Loucy (cell line): Measurements from ENCODE around the gene MILR1.

ENCODE experiments used
- H2AFZ ChIP-seq: fragments of 200-600 bp; sonication (generic); 2 replicates; pipeline ENCODE4 v1.6.0; 2016; ENCODE audit warnings: antibody characterized with exemption, mild to moderate bottlenecking, low read length, moderate library complexity
- H3F3A ChIP-seq: fragments of 200-600 bp; 2 replicates; pipeline ENCODE4 v1.6.0; 2016; ENCODE audit warnings: antibody characterized with exemption, low read depth, mild to moderate bottlenecking
- H3K27me3 ChIP-seq: fragments of 200-600 bp; sonication (generic); 2 replicates; pipeline ENCODE4 v1.6.1; 2014; ENCODE audit warnings: low read length, mild to moderate bottlenecking; ENCODE audit not compliant: insufficient read depth, poor library complexity, severe bottlenecking
- H3K36me3 ChIP-seq: fragments of 200-600 bp; sonication (generic); 2 replicates; pipeline ENCODE4 v1.6.1; 2016; ENCODE audit warnings: low read length; ENCODE audit not compliant: insufficient read depth
- H3K4me1 ChIP-seq: fragments of 200-600 bp; sonication (generic); 2 replicates; pipeline ENCODE4 v1.5.1; 2014; ENCODE audit warnings: low read length, mild to moderate bottlenecking; ENCODE audit not compliant: insufficient read depth, poor library complexity, severe bottlenecking
- H3K4me2 ChIP-seq: fragments of 200-600 bp; sonication (generic); 2 replicates; pipeline ENCODE4 v1.6.0; 2014; ENCODE audit warnings: antibody characterized with exemption, low read length, low read depth, mild to moderate bottlenecking; ENCODE audit not compliant: poor library complexity, severe bottlenecking
- H3K4me3 ChIP-seq: fragments of 200-600 bp; sonication (generic); 2 replicates; pipeline ENCODE4 v1.5.1; 2014; ENCODE audit warnings: low read length, mild to moderate bottlenecking, mixed read lengths; ENCODE audit not compliant: poor library complexity, severe bottlenecking
- H3K79me2 ChIP-seq: fragments of 200-600 bp; sonication (generic); 2 replicates; pipeline ENCODE4 v1.6.1; 2014; ENCODE audit warnings: low read length; ENCODE audit not compliant: insufficient read depth
- H3K9ac ChIP-seq: fragments of 200-600 bp; sonication (generic); 2 replicates; pipeline ENCODE4 v1.6.0; 2014; ENCODE audit warnings: mild to moderate bottlenecking, low read depth, low read length, moderate library complexity; ENCODE audit not compliant: poor library complexity, severe bottlenecking
- H3K9me2 ChIP-seq: fragments of 200-600 bp; sonication (generic); replicated peaks from 2 replicates; pipeline ENCODE4 v1.6.1; 2016; ENCODE audit warnings: low read depth, low read length, mixed read lengths
- H3K9me3 ChIP-seq: fragments of 200-600 bp; sonication (generic); 2 replicates; pipeline ENCODE4 v1.6.1; 2014; ENCODE audit warnings: mild to moderate bottlenecking, antibody characterized with exemption, low read length, low read depth; ENCODE audit not compliant: insufficient read depth
- H4K20me1 ChIP-seq: fragments of 200-600 bp; sonication (generic); 2 replicates; pipeline ENCODE4 v1.6.0; 2014; ENCODE audit warnings: antibody characterized with exemption, low read length, mild to moderate bottlenecking; ENCODE audit not compliant: insufficient read depth, poor library complexity, severe bottlenecking
- CTCF ChIP-seq: fragments of 200-600 bp; sonication (generic); conservative IDR thresholded peaks from 2 replicates; pipeline ENCODE4 v1.5.1; 2014; ENCODE audit warnings: mild to moderate bottlenecking, antibody characterized with exemption, low read length
- EZH2phosphoT487 ChIP-seq: fragments of 200-600 bp; IDR thresholded peaks from 2 replicates; pipeline ENCODE4 v1.6.1; 2018; ENCODE audit warnings: antibody characterized with exemption, mild to moderate bottlenecking, moderate library complexity, borderline replicate concordance

Gene MILR1

DNA sequence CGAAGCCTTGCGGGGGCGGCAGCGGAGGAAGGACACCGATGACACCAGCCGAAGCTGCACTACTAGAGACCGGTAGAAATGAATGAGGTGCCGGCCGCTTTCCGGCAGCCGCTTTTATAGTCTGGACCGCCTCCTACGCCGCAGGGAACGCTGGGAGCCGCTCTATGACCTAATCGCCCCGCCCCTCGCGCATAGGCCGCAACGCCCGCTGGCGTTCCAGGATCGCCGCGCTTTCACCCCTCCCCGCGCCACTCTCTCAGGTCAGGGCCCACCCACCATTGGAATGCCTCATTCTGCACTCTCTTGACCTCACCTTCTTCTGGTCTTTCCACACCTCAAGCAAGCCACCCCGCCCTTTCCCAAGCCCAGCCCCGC, 57.3 kb downstream of the MILR1 start, which contains the start of gene DDX5:
Gene DDX5, minus strand, starts transcription at position 89 of the 375 bp plus-strand sequence. CDS start 170 bp downstream, outside the sequence.
- Histone ChIP-seq H3K36me3 (peaks cover 48% of the 10 kb centered on the region), H3F3A (peaks cover 6% of the 10 kb centered on the region; the same call in 1 of the 2 replicates), H3K4me3 (peak within 1 kb of the TSS; percentile 99), H3K9me2 (no peaks in the 10 kb centered on the region), H3K4me1 (peaks cover 45% of the 10 kb centered on the region), H2AFZ (peak within 1 kb of the TSS; percentile 71), H4K20me1 (peaks cover 72% of the 10 kb centered on the region), H3K79me2 (peaks cover 91% of the 10 kb centered on the region), H3K27me3 (peaks cover 10% of the 10 kb centered on the region), H3K9me3 (no peaks in the 10 kb centered on the region), H3K9ac (peak within 1 kb of the TSS; percentile 99), H3K4me2 (peak within 1 kb of the TSS; percentile 98)
- TF ChIP-seq CTCF = no peak

DNA sequence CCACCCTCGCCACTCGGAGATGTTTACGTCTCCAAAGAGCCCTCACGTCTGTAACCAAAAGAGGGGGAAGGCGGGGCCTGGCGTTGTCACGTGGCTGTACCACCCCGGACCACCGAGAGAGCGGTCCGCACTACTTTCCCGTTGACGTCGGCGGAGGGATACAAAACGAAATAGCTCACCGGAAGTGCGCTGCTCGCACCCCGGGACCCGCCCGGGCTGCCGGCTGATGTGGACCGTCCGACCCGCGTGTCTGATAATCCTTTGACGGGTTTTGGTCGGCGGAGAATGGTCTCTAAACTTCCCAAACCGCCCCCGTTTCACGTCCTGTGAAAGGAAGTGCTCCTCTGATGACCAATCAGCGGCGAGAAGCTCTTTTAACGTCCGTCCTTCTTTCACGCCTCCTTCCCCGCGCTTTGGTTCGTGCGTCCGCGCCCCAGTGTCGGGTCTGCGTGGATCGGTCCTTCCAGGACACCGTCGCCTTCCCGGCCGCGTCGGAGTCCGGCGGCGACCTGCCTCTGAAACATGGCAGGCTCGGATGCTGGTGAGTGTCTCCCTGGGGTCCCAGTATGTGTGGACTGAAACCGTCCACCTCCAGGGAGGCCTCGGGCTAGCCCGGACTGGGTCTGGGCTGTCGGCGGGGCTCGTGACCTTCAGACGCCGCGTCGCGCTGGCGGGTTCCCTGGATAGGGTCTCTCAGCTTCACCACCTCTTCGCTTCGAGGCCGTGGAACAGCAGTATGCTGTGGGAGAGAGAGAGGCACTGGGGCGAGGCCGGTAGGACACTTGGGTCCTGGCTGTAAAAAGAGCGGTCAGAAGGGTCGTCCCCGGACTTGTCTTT, 57.9 kb downstream of the MILR1 start, which contains the start of gene CEP95:
Gene CEP95, plus strand, starts transcription at position 402 of the 837 bp plus-strand sequence. Its CDS starts 121 bp downstream, at position 523.
- Histone ChIP-seq H3K36me3 (peaks cover 48% of the 10 kb centered on the region), H3K4me3 (peak within 1 kb of the TSS; percentile 99), H3K9me2 (no peaks in the 10 kb centered on the region), H3K4me2 (peak within 1 kb of the TSS; percentile 98), H3K27me3 (peaks cover 10% of the 10 kb centered on the region), H3K4me1 (peaks cover 45% of the 10 kb centered on the region), H3F3A (0 out of 2 replicates have a peak, but pooled peaks cover 3% of the 10 kb centered on the region), H2AFZ (peak within 1 kb of the TSS; percentile 71), H3K79me2 (peaks cover 91% of the 10 kb centered on the region), H3K9me3 (no peaks in the 10 kb centered on the region), H3K9ac (peak within 1 kb of the TSS; percentile 99), H4K20me1 (peaks cover 67% of the 10 kb centered on the region)
- TF ChIP-seq CTCF (no peak), EZH2phosphoT487 (no peak)

DNA sequence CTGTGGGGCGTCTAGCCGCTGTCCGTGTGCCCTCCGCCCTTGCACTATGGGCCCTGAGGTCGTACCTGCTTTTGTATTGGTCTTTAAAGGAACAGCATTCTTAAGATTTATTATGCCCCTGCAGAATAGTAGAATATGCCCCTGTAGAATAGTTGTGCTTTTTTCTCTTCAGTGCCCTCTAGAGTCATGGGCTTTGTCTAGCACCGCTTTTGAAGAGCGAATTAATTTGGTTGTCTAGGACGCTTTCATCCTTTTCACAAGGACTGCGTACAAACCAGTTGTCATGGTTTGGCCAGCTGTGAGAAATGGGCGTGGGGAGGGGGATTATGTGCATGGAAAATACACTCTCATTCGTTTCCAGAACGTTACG, 58.5 kb downstream of the MILR1 start:
- peak overlapping the region; percentile 98 for H3K4me2 ChIP-seq
- peaks cover 91% of the 10 kb centered on the region for H3K79me2 ChIP-seq
- H3K4me1 ChIP-seq = peaks cover 49% of the 10 kb centered on the region
- H3K36me3 ChIP-seq = peaks cover 46% of the 10 kb centered on the region
- peak overlapping the region; percentile 99 for H3K9ac ChIP-seq
- H4K20me1 ChIP-seq = peaks cover 67% of the 10 kb centered on the region
- peak overlapping the region; percentile 99 for H3K4me3 ChIP-seq
- no peaks in the 10 kb centered on the region for H3K9me3 ChIP-seq
- H2AFZ ChIP-seq = peak overlapping the region; percentile 71
- peaks cover 10% of the 10 kb centered on the region for H3K27me3 ChIP-seq
- TF ChIP-seq EZH2phosphoT487 = no peak
- peak; percentile 70 for TF ChIP-seq CTCF
- H3F3A ChIP-seq = no peaks in the 10 kb centered on the region
- no peaks in the 10 kb centered on the region for H3K9me2 ChIP-seq
